Suprapubic skin (tissue), 4 donors: Measurements from ENCODE around the gene VAV1. TPM values are rescaled to one million over a fixed set of nuclear protein-coding genes. Genes with fewer than 3 reads are reported as not detected.

Experiments used
- DNase-seq, 2 donors: peaks; one replicate each; pipeline ENCODE4 v3.0.0-alpha.2; 2019; ENCODE audit warnings: low spot score in 2 of 2
- H3K27ac ChIP-seq: fragments of 200-600 bp; sonication (generic); one replicate; pipeline ENCODE4 v1.5.1; 2019
- H3K27me3 ChIP-seq: fragments of 200-600 bp; sonication (generic); one replicate; pipeline ENCODE4 v1.5.1; 2019
- H3K36me3 ChIP-seq: fragments of 200-600 bp; sonication (generic); one replicate; pipeline ENCODE4 v1.5.1; 2019
- H3K4me1 ChIP-seq: fragments of 200-600 bp; sonication (generic); one replicate; pipeline ENCODE4 v1.5.1; 2019
- H3K4me3 ChIP-seq: fragments of 200-600 bp; sonication (generic); one replicate; pipeline ENCODE4 v1.5.1; 2019; ENCODE audit warnings: mild to moderate bottlenecking
- H3K9me3 ChIP-seq: fragments of 200-600 bp; sonication (generic); one replicate; pipeline ENCODE4 v1.5.1; 2019
- EP300 ChIP-seq: sonication (generic); formaldehyde crosslinking; IDR thresholded peaks from one replicate; pipeline ENCODE4 v1.6.1; 2017; ENCODE audit warnings: antibody characterized with exemption
- POLR2A ChIP-seq, 2 donors: fragments of 450-650 bp; IDR thresholded peaks; one replicate each; pipeline ENCODE4 v1.6.1; 2017; ENCODE audit warnings: antibody characterized with exemption in 2 of 2, mild to moderate bottlenecking in 2 of 2, moderate library complexity in 2 of 2
- POLR2AphosphoS5 ChIP-seq, 3 donors: sonication (generic); formaldehyde crosslinking; IDR thresholded peaks; one replicate each; pipeline ENCODE4 v1.6.1; 2017; ENCODE audit warnings: antibody characterized with exemption in 3 of 3
- whole genome bisulfite sequencing: methylation state at CpG from one replicate; pipeline ENCODE4 v1.1.5; 2018; 5-methylcytosine and 5-hydroxymethylcytosine counted together
- total RNA-seq, 4 donors: library from RNA; depleted of rRNA; stranded (reverse); fragments of >200 nt; gene quantifications; one replicate each; pipeline ENCODE4 v1.1.0, GENCODE V29; 2016
- TF ChIP-seq, protein P1 (sequence below), 2 donors: fragments of 200-600 bp in 1 of 2; fragments of 450-650 bp in 1 of 2; sonication (generic) in 1 of 2; IDR thresholded peaks; one replicate each; pipeline ENCODE4 v1.5.1; 2016 to 2019; ENCODE audit warnings: antibody characterized with exemption in 2 of 2, mild to moderate bottlenecking in 1 of 2, moderate library complexity in 1 of 2

VAV1 gene
- total RNA-seq, 4 donors from 2014 or later: 1.1 to 3.1 (median 1.2) TPM

- 82% methylated on average over 15 of the region's 15 CpGs for WGBS
- H3K9me3 ChIP-seq: no peaks in the 10 kb centered on the region
- no peak overlapping the region for H3K27ac ChIP-seq
- H3K36me3 ChIP-seq: peaks cover 36% of the 10 kb centered on the region
- no peaks in the 10 kb centered on the region for H3K27me3 ChIP-seq
- no peak for DNase-seq
- peaks cover 29% of the 10 kb centered on the region for H3K4me1 ChIP-seq
- H3K4me3 ChIP-seq: peak overlapping the region; percentile 93
- no peak for TF ChIP-seq POLR2AphosphoS5 (IDR thresholded peaks at IDR 0.05)
These were observed 37.2 kb upstream of the VAV1 start for GRCh38 chr19:6735181-6735911.

DNA sequence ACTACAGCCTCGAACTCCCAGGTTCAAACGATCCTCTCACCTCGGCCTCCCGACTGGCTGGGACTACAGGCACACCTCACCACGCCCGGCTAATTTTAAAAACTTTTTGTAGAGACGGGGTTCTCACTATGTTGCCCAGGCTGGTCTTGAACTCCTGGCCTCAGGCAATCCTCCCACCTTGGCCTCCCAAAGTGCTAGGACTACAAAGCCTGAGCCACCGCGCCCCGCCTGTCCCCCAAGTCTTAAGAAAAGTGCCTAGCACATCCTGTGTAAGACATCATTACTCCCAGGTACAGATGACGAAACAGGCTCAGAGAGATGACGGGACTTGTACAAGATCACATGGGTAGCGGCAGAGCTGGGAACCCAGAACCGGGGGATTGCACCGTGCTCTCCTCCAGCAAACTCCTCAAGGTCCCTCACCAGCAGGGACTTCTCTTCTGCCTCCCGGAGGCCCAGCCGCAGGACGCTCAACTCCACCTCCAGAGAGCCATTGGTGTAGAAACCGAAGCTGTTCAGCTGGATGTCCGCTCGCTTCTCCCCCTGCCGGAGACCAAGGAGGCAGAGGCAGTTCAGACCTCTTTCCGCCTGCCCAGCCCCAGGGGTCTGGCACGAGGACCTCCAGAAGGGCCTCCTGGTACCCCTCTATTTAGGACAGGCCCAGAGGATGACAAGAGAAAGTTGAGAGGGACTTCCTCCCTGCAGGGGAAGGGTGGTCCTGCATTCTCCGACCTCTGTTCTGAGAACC is 36.2 kb upstream of the VAV1 start:
- Histone ChIP-seq H3K27ac (peak overlapping the region; percentile 95), H3K36me3 (peaks cover 30% of the 10 kb centered on the region), H3K4me3 (peak overlapping the region; percentile 93), H3K4me1 (peaks cover 37% of the 10 kb centered on the region), H3K27me3 (no peaks in the 10 kb centered on the region), H3K9me3 (no peaks in the 10 kb centered on the region)
- TF ChIP-seq, protein P1, sequence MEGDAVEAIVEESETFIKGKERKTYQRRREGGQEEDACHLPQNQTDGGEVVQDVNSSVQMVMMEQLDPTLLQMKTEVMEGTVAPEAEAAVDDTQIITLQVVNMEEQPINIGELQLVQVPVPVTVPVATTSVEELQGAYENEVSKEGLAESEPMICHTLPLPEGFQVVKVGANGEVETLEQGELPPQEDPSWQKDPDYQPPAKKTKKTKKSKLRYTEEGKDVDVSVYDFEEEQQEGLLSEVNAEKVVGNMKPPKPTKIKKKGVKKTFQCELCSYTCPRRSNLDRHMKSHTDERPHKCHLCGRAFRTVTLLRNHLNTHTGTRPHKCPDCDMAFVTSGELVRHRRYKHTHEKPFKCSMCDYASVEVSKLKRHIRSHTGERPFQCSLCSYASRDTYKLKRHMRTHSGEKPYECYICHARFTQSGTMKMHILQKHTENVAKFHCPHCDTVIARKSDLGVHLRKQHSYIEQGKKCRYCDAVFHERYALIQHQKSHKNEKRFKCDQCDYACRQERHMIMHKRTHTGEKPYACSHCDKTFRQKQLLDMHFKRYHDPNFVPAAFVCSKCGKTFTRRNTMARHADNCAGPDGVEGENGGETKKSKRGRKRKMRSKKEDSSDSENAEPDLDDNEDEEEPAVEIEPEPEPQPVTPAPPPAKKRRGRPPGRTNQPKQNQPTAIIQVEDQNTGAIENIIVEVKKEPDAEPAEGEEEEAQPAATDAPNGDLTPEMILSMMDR (IDR thresholded peaks at IDR 0.05): peak; percentile 41 to 60
- no peak for TF ChIP-seq EP300
- WGBS: 27% methylated on average over 19 of the region's 25 CpGs
- peak in 1 of 2 donors; percentile 89 for DNase-seq

- Histone ChIP-seq H3K27ac (peak overlapping the region; percentile 95), H3K27me3 (no peaks in the 10 kb centered on the region), H3K4me3 (peak overlapping the region; percentile 93), H3K4me1 (peaks cover 42% of the 10 kb centered on the region), H3K9me3 (no peaks in the 10 kb centered on the region), H3K36me3 (peaks cover 24% of the 10 kb centered on the region)
- WGBS: 0% methylated on average over 13 of the region's 16 CpGs
- DNase-seq: no peak
- TF ChIP-seq EP300: no peak
- TF ChIP-seq, protein P1 (IDR thresholded peaks at IDR 0.05): no peak
These were observed 35.6 kb upstream of the VAV1 start for GRCh38 chr19:6736917-6737283.

DNA sequence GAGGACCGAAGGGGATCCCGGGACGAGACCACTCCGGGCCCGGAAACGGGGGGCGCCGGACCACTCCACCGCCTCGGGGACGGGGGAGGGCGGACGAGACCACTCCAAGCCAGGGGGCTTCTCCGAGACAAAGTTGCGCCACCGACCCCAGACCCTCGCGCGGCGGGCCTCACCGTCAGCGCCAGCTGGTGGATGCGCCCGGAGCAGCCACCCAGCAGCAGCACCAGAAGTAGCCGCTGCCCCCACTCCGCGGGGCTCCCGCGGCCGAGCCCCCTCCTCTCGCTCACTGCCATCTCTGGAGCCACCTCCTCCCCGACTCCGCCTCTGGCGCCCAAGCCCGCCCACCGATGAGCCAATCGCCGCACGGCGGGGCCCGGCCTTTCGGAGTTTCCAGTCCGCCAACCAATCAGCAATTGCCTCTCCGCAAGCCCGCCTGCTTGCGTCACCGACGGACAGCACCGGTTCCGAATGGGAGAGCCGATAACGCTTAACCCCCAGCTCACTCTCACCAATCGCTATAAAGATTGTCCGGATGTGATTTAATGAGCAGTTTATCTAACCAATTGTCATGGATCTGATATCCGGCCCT is 35.1 kb upstream of the VAV1 start, which contains the start of gene GPR108:
Gene GPR108, minus strand, starts transcription at position 297 of the 589 bp plus-strand sequence. Its CDS starts 4 bp downstream, at position 293.
- H3K4me3 ChIP-seq: peak within 1 kb of the TSS; percentile 93

GRCh38 chr19:6737873-6738786 is 34.4 kb upstream of the VAV1 start:
- DNase-seq: peak; percentile 96 to 98
- H3K27ac ChIP-seq: peak overlapping the region; percentile 69
- peaks cover 44% of the 10 kb centered on the region for H3K4me1 ChIP-seq
- TF ChIP-seq POLR2AphosphoS5 (IDR thresholded peaks at IDR 0.05) (peak in 1 of 3 donors; percentile 3), EP300 (no peak), POLR2A (IDR thresholded peaks at IDR 0.05) (no peak)
- TF ChIP-seq, protein P1 (IDR thresholded peaks at IDR 0.05): peak; percentile 44 to 45
- peak overlapping the region; percentile 93 for H3K4me3 ChIP-seq
- peaks cover 15% of the 10 kb centered on the region for H3K36me3 ChIP-seq
- H3K27me3 ChIP-seq: no peaks in the 10 kb centered on the region
- WGBS: 8% methylated on average over 12 of the region's 13 CpGs
- no peaks in the 10 kb centered on the region for H3K9me3 ChIP-seq

More for the DNA sequence above, 35.1 kb upstream of the VAV1 start, which contains the start of gene GPR108:
- Histone ChIP-seq H3K36me3 (peaks cover 19% of the 10 kb centered on the region), H3K27ac (peak within 1 kb of the TSS; percentile 95), H3K9me3 (no peaks in the 10 kb centered on the region), H3K27me3 (no peaks in the 10 kb centered on the region), H3K4me1 (peaks cover 44% of the 10 kb centered on the region)
- peak; percentile 100 for DNase-seq
- 0% methylated on average over 36 of the region's 55 CpGs for WGBS
- TF ChIP-seq POLR2AphosphoS5 (IDR thresholded peaks at IDR 0.05): peak in 2 of 3 donors; percentile 78 to 84
- TF ChIP-seq EP300: no peak
- TF ChIP-seq, protein P1 (IDR thresholded peaks at IDR 0.05): no peak
- no peak for TF ChIP-seq POLR2A (IDR thresholded peaks at IDR 0.05)
